ENCODE measurements around the gene PEDS1.

Gene PEDS1

GRCh38 chr20:50130995-50131394 lies 22.5 kb downstream of the PEDS1 start:
- no peak for DNase-seq

GRCh38 chr20:50130356-50130723 lies 23.2 kb downstream of the PEDS1 start:
- DNase-seq, result no peak

GRCh38 chr20:50129662-50130355 lies 23.7 kb downstream of the PEDS1 start:
- DNase-seq, result no peak

GRCh38 chr20:50128520-50128905 lies 25.0 kb downstream of the PEDS1 start:
- no peak for DNase-seq

GRCh38 chr20:50127587-50128519 lies 25.7 kb downstream of the PEDS1 start:
- no peak for DNase-seq

- no peak for DNase-seq
These were observed 26.9 kb downstream of the PEDS1 start for GRCh38 chr20:50126662-50127061.

GRCh38 chr20:50125279-50125678 lies 28.2 kb downstream of the PEDS1 start:
- no peak for DNase-seq

- DNase-seq, result no peak
These were observed 29.0 kb downstream of the PEDS1 start for GRCh38 chr20:50124496-50124895.

- DNase-seq, result no peak
These were observed 30.1 kb downstream of the PEDS1 start for GRCh38 chr20:50123418-50123817.

- DNase-seq, result no peak
These were observed 30.8 kb downstream of the PEDS1 start for GRCh38 chr20:50122763-50123162.

- no peak for DNase-seq
These were observed 31.7 kb downstream of the PEDS1 start for GRCh38 chr20:50121858-50122271.

- DNase-seq, result peak; percentile 29
These were observed 32.4 kb downstream of the PEDS1 start for GRCh38 chr20:50120935-50121693.

- DNase-seq, result no peak
These were observed 35.3 kb downstream of the PEDS1 start for GRCh38 chr20:50118203-50118602.

- DNase-seq, result no peak
These were observed 37.0 kb downstream of the PEDS1 start for GRCh38 chr20:50116368-50116999.

GRCh38 chr20:50115591-50116367 lies 37.7 kb downstream of the PEDS1 start:
- DNase-seq, result peak; percentile 84

- no peak for DNase-seq
These were observed 38.4 kb downstream of the PEDS1 start for GRCh38 chr20:50115041-50115512.

- DNase-seq, result no peak
These were observed 39.9 kb downstream of the PEDS1 start for GRCh38 chr20:50113420-50114224.

GRCh38 chr20:50112512-50113419 lies 40.8 kb downstream of the PEDS1 start, which contains the start of gene UBE2V1:
Gene UBE2V1 (minus strand): TSS chr20:50113150. CDS start chr20:50113128, 22 bp downstream.
- DNase-seq, result peak; percentile 83

GRCh38 chr20:50111829-50112495 lies 41.6 kb downstream of the PEDS1 start:
- DNase-seq, result no peak

Measured in effector CD8-positive, alpha-beta T cell (primary cell).